Thyroid gland (tissue), 4 donors: ENCODE data around the gene FNDC3B. TPM values are rescaled to one million over a fixed set of nuclear protein-coding genes. Genes with fewer than 3 reads are reported as not detected.
"Not testable (repeated sequence)": the region's sequence is repeated elsewhere in the genome, so short reads cannot be mapped to it uniquely, and the experiment has no call there.

Experiments
- DNase-seq, 2 donors: peaks; one replicate each; pipeline ENCODE4 v3.0.0-alpha.2; 2019
- H3K27ac ChIP-seq, 3 donors: fragments of 200-600 bp; sonication (generic); 1 replicate in 2 of 3; 2 replicates in 1 of 3; pipeline ENCODE4 v1.5.1; 2016 to 2019; ENCODE audit warnings: mild to moderate bottlenecking in 1 of 3, moderate library complexity in 1 of 3
- H3K27me3 ChIP-seq: fragments of 200-600 bp; sonication (generic); one replicate; pipeline ENCODE4 v1.5.1; 2019
- H3K36me3 ChIP-seq, 2 donors: fragments of 200-600 bp; sonication (generic); one replicate each; pipeline ENCODE4 v1.5.1; 2016 to 2019
- H3K4me1 ChIP-seq, 2 donors: fragments of 200-600 bp; sonication (generic); one replicate each; pipeline ENCODE4 v1.5.1; 2017 to 2019
- H3K4me3 ChIP-seq, 3 donors: fragments of 200-600 bp; sonication (generic); replicated peaks in 1 of 3; 1 replicate in 2 of 3; 2 replicates in 1 of 3; pipeline ENCODE4 v1.5.1; 2016; ENCODE audit warnings: mild to moderate bottlenecking in 1 of 3
- H3K9me3 ChIP-seq: fragments of 200-600 bp; sonication (generic); one replicate; pipeline ENCODE4 v1.5.1; 2017
- CTCF ChIP-seq, 6 experiments: fragments of 200-600 bp in 3 of 6; fragments of 450-650 bp in 3 of 6; sonication (generic) in 3 of 6; IDR thresholded peaks; one replicate each; pipeline ENCODE4 v1.5.1; 2016 to 2019; ENCODE audit warnings: antibody characterized with exemption in 6 of 6, mild to moderate bottlenecking in 2 of 6, inconsistent platforms in 1 of 6, moderate library complexity in 1 of 6
- POLR2A ChIP-seq, 2 donors: fragments of 450-650 bp; IDR thresholded peaks; one replicate each; pipeline ENCODE4 v1.6.1; 2017; ENCODE audit warnings: antibody characterized with exemption in 2 of 2, mild to moderate bottlenecking in 2 of 2, moderate library complexity in 1 of 2
- WGBS, 2 donors: methylation state at CpG; one replicate each; pipeline ENCODE4 v1.1.5; 2017; 5-methylcytosine and 5-hydroxymethylcytosine counted together
- intact Hi-C: fragments of 100-400 bp; cut with DNase I; formaldehyde crosslinking; loops from one replicate; pipeline ENCODE4 v1.15.1; 2023
- total RNA-seq, 4 donors: library from RNA; depleted of rRNA; stranded (reverse); fragments of >200 nt; gene quantifications; one replicate each; pipeline ENCODE4 v1.2.3, GENCODE V29; 2016

The FNDC3B gene
- total RNA-seq, 4 donors from 2014 or later, result 118 to 172 (median 146) TPM

GRCh38 chr3:172254542-172254941 is 215.2 kb downstream of the FNDC3B start:
- intact Hi-C loops, result no loop called here
- no peak for DNase-seq
- TF ChIP-seq CTCF (IDR thresholded peaks at IDR 0.05), result no peak
- TF ChIP-seq POLR2A (IDR thresholded peaks at IDR 0.05), result no peak
- Histone ChIP-seq H3K36me3 (peaks cover 0 to 7% of the 10 kb centered on the region in 2 donors), H3K4me3 (no peak overlapping the region), H3K4me1 (peaks cover 10 to 26% of the 10 kb centered on the region in 2 donors), H3K9me3 (no peaks in the 10 kb centered on the region), H3K27me3 (no peaks in the 10 kb centered on the region), H3K27ac (peak overlapping the region in 2 of 3 donors; percentile 2 to 51)
- 94 to 100% methylated on average over 1 of the region's 1 CpG for WGBS, 2 donors

GRCh38 chr3:172255321-172255720 is 215.9 kb downstream of the FNDC3B start:
- H3K36me3 ChIP-seq, H3K27me3 ChIP-seq, intact Hi-C loops, H3K9me3 ChIP-seq, DNase-seq, H3K4me3 ChIP-seq: not testable (repeated sequence)
- Histone ChIP-seq H3K4me1 (peaks cover 10 to 26% of the 10 kb centered on the region in 2 donors), H3K27ac (peak overlapping the region in 2 of 3 donors; percentile 45 to 51)
- 88 to 95% methylated on average over 10 of the region's 10 CpGs for WGBS, 2 donors

- TF ChIP-seq CTCF (IDR thresholded peaks at IDR 0.05) (no peak), POLR2A (IDR thresholded peaks at IDR 0.05) (no peak)
- Histone ChIP-seq H3K4me3 (no peak overlapping the region), H3K27me3 (no peaks in the 10 kb centered on the region), H3K36me3 (peaks cover 0 to 5% of the 10 kb centered on the region in 2 donors), H3K9me3 (no peaks in the 10 kb centered on the region), H3K4me1 (peaks cover 10 to 33% of the 10 kb centered on the region in 2 donors), H3K27ac (peak overlapping the region in 2 of 3 donors; percentile 45 to 51)
- 82 to 83% methylated on average over 2 of the region's 2 CpGs for WGBS, 2 donors
- DNase-seq, result no peak
- intact Hi-C loops, result no loop called here
Measured at GRCh38 chr3:172256101-172256734, 216.8 kb downstream of the FNDC3B start.

GRCh38 chr3:172257648-172258400 is 218.4 kb downstream of the FNDC3B start:
- H3K27ac ChIP-seq, result peak overlapping the region in 1 of 3 donors; percentile 4
- intact Hi-C loops, result no loop called here
- WGBS, 2 donors, result 94 to 95% methylated on average over 8 of the region's 8 CpGs

GRCh38 chr3:172258624-172259023 is 219.2 kb downstream of the FNDC3B start:
- intact Hi-C loops, result no loop called here
- no peak for DNase-seq
- Histone ChIP-seq H3K4me3 (no peak overlapping the region), H3K27me3 (no peaks in the 10 kb centered on the region), H3K27ac (peak overlapping the region in 2 of 3 donors; percentile 4 to 32), H3K36me3 (no peaks in the 10 kb centered on the region), H3K4me1 (peaks cover 10 to 33% of the 10 kb centered on the region in 2 donors), H3K9me3 (no peaks in the 10 kb centered on the region)
- WGBS, 2 donors, result 56 to 72% methylated on average over 3 of the region's 3 CpGs
- no peak for TF ChIP-seq POLR2A (IDR thresholded peaks at IDR 0.05)
- TF ChIP-seq CTCF (IDR thresholded peaks at IDR 0.05), result no peak

More at GRCh38 chr3:172257648-172258400, 218.4 kb downstream of the FNDC3B start:
- no peaks in the 10 kb centered on the region for H3K36me3 ChIP-seq
- H3K4me3 ChIP-seq, result no peak overlapping the region
- no peaks in the 10 kb centered on the region for H3K27me3 ChIP-seq
- TF ChIP-seq CTCF (IDR thresholded peaks at IDR 0.05) (no peak), POLR2A (IDR thresholded peaks at IDR 0.05) (no peak)
- H3K4me1 ChIP-seq, result peaks cover 10 to 33% of the 10 kb centered on the region in 2 donors
- no peaks in the 10 kb centered on the region for H3K9me3 ChIP-seq
- DNase-seq, result no peak
